ENCODE measurements around the gene RAB40A. TPM values are rescaled to one million over a fixed set of nuclear protein-coding genes. Genes with fewer than 3 reads are reported as not detected.

RAB40A gene
- total and polyA plus RNA-seq, 9 of the 15 experiments (the other 6 are each of a cell fraction or from before 2014, with no cell fraction given): 0.07 to 0.15 (median 0.10) TPM; not detected in 3

GRCh38 chrX:103519389-103519788 lies at the start of gene RAB40A (continued):
- TF ChIP-seq CREB3 (tag; conservative IDR thresholded peaks at IDR 0.05; ENCODE audit: low read depth): no peak
- TF ChIP-seq THRAP3 (IDR thresholded peaks at IDR 0.05; ENCODE audit: borderline replicate concordance): no peak
- TF ChIP-seq ZNF445 (CRISPR knock-in tag; IDR thresholded peaks at IDR 0.05; ENCODE audit: low read depth): no peak
- TF ChIP-seq HINFP (tag; conservative IDR thresholded peaks at IDR 0.05; ENCODE audit: low read depth): no peak
- no peak for TF ChIP-seq HMGN3 (IDR thresholded peaks at IDR 0.05; ENCODE audit: borderline replicate concordance, extremely low read depth, insufficient read length, low read depth, low read length)

- H3K79me2 ChIP-seq (ENCODE audit: control insufficient read depth, insufficient read depth, low read length): no peaks in the 10 kb centered on the region
- ChIA-PET POLR2A (no interaction called here), CTCF (ENCODE audit: low intra/inter-chr PET ratio) (no interaction called here)
- intact Hi-C loops (cut with micrococcal nuclease): no loop called here
- in situ Hi-C loops (cut with MboI): no loop called here
- WGBS (ENCODE audit: insufficient coverage, low coverage, missing lambda C conversion rate): 0% methylated on average over 1 of the region's 1 CpG
- H4K20me1 ChIP-seq (replicated peaks; ENCODE audit: control insufficient read depth, insufficient read depth, low read length): no peaks in the 10 kb centered on the region
- no peaks in the 10 kb centered on the region for H3K9me3 ChIP-seq (replicated peaks; ENCODE audit: control insufficient read depth, insufficient read depth, low read depth, low read length)
- H3K9ac ChIP-seq (ENCODE audit: insufficient read depth in 1 of 2, low read depth in 2 of 2, low read length in 2 of 2): no peak overlapping the region
- H2AFZ ChIP-seq (ENCODE audit: low read depth, low read length): no peak overlapping the region
- ATAC-seq (no peak), DNase-seq (ENCODE audit: extremely low read depth in 1 of 4, low spot score in 3 of 4) (no peak), FAIRE-seq (no peak)
- H3K27ac ChIP-seq (ENCODE audit: extremely low read depth, low read depth, low read length): no peak overlapping the region
- no peaks in the 10 kb centered on the region for H3K4me1 ChIP-seq (replicated peaks in 1 of 2; ENCODE audit: control insufficient read depth in 2 of 2, insufficient read depth in 2 of 2, low read length in 2 of 2)
- no TSS peak for BruUV-seq (replicated peaks)
- no peaks in the 10 kb centered on the region for H3K27me3 ChIP-seq (ENCODE audit: control insufficient read depth in 2 of 2, insufficient read depth in 2 of 2, low read length in 2 of 2)
- no peak overlapping the region for H3K4me3 ChIP-seq
- no peaks in the 10 kb centered on the region for H3K9me1 ChIP-seq (ENCODE audit: control insufficient read depth, insufficient read depth, low read length)
- no peak overlapping the region for H3K4me2 ChIP-seq (ENCODE audit: insufficient read depth, low read length)
- no peaks in the 10 kb centered on the region for H3K36me3 ChIP-seq (ENCODE audit: control insufficient read depth, insufficient read depth, low read length)
- TF ChIP-seq MTA2 (IDR thresholded peaks at IDR 0.05; ENCODE audit: low read depth) (no peak), GTF2F1 (IDR thresholded peaks at IDR 0.05; ENCODE audit: low read depth, low read length) (no peak), HCFC1 (IDR thresholded peaks at IDR 0.05; ENCODE audit: low read depth, low read length) (no peak), CBX3 (IDR thresholded peaks at IDR 0.05; ENCODE audit: borderline replicate concordance in 1 of 2, low read length in 2 of 2) (no peak), IRF1 (CRISPR knock-in tag; IDR thresholded peaks at IDR 0.05; ENCODE audit: borderline replicate concordance) (no peak), SMAD4 (CRISPR knock-in tag; conservative IDR thresholded peaks at IDR 0.05) (no peak), ZNF174 (CRISPR knock-in tag; IDR thresholded peaks at IDR 0.05) (no peak), SIN3B (IDR thresholded peaks at IDR 0.05; ENCODE audit: low read depth) (no peak), SREBF2 (CRISPR knock-in tag; IDR thresholded peaks at IDR 0.05) (no peak), ZNF280B (CRISPR knock-in tag; IDR thresholded peaks at IDR 0.05) (no peak)
Measured at GRCh38 chrX:103565752-103566151, 46.5 kb upstream of the RAB40A start.

Data from K562 (cell line).